HG02943 (cell line): ENCODE results near the gene DOCK10.

Experiments used
- ATAC-seq: cut with Tn5 transposase; IDR thresholded peaks from one replicate; pipeline ENCODE4 v1.9.1; 2021; ENCODE audit warnings: mild to moderate bottlenecking, low read depth, moderate library complexity; ENCODE audit not compliant: unreplicated experiment

The DOCK10 gene

GRCh38 chr2:224802407-224802806 is 239.9 kb downstream of the DOCK10 start:
- no peak for ATAC-seq

- no peak for ATAC-seq
These were observed 240.9 kb downstream of the DOCK10 start for GRCh38 chr2:224801360-224801759.

DNA sequence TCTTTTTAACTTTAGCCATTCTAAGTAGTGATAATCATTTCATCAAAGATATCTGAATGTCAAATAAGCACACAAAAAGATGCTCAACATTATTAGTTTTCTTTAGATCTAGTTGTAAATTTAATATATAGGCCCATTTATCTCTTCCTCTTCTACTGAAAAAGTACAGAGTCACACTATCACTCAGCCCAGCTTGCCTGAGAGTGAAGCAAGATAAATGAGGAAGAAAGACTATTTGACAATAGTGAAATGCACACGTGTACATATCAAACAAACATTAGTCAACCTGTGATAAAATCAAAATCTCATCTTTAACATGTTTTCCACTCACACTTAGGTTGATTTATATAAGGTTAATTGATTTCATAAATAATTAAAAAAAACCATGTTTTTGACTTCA is 242.6 kb downstream of the DOCK10 start:
- no peak for ATAC-seq

- ATAC-seq: no peak
These were observed 244.1 kb downstream of the DOCK10 start for GRCh38 chr2:224798180-224798579.

DNA sequence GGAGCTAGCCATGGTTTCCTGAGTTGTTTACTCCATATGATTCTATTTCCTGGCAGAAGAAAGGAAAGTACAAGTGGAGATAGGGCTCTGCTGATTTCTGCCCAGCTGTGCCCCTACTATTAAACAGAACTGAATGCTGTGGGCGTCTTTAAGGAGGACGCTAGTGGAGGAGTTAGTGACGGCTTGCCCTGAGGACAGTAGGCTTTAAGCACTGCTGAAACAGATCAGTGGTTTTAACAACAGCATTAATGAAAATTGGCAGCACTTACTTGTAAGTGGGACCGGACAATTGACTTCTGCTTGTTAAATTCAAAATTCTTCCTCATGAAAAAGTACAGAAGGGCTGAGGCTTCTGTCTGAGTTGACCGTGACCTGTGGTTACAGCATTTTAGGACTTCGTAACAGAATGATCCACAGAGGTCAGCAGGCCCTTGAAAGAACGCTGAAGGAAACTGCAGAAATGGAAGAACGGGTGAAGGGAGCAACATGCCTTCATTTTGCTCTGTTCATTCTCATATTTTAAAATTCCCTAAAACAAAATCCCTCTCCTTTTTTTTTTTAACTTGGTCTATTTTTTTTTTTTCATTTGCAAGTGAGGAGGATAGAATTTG is 245.5 kb downstream of the DOCK10 start:
- ATAC-seq: no peak

DNA sequence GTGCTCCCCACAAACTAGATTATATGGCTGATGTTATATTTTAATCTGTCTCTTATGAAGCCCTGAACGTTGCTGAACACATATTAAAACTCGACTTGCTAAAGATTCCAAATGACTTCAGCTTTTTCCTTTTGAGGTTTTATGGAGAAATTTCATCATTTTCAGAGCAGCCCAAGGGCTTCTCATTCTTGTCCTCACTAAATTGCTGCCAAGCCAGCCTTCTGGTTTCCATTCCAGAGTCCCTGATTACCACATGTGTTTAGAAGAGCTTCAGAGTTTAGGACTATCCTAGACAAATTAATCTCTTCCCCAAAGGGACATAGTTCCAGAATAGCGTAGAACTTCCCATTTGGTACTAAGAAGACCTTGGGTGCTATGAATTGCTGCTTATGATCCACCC is 248.3 kb downstream of the DOCK10 start:
- ATAC-seq: no peak

GRCh38 chr2:224786848-224787247 is 255.4 kb downstream of the DOCK10 start:
- no peak for ATAC-seq

DNA sequence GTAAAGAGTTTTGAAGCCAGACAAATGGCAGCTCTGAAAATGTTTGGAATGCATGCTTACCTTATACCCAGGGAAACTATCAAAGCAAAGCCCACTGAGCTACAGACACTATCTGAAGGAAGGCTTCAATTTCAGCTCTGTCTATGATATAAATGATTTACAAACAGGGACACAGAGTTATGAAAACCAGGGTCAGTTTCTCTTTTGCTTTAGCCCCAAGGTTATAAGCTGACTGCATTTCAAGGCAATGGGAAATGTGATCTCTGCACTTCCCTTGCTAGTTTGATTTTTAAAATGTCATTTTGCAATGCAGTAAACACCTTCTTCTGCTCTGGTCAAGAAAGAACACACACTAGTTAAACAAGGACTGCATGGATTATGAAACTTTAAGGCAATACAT is 260.9 kb downstream of the DOCK10 start:
- no peak for ATAC-seq

- ATAC-seq: no peak
These were observed 261.4 kb downstream of the DOCK10 start for GRCh38 chr2:224780823-224781222.

- no peak for ATAC-seq
These were observed 262.2 kb downstream of the DOCK10 start for GRCh38 chr2:224780106-224780505.

DNA sequence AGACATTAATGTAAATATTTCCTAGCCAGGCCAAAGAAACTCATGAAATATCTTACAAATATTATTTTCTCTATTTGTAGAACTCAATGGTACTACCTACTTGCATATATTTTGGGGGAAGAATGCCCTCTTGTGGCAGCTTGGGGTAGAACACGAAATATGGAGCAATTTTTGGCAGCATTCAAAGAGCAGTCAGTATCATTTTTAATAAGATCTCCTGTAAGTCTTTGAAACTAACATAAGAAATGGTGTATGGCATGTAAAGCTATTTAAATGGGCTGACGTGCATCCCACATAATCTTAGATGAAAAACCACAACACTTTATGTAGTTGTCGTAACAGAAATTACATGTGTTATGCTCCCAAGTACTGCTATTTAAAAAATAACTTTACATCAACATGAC is 263.8 kb downstream of the DOCK10 start:
- no peak for ATAC-seq

DNA sequence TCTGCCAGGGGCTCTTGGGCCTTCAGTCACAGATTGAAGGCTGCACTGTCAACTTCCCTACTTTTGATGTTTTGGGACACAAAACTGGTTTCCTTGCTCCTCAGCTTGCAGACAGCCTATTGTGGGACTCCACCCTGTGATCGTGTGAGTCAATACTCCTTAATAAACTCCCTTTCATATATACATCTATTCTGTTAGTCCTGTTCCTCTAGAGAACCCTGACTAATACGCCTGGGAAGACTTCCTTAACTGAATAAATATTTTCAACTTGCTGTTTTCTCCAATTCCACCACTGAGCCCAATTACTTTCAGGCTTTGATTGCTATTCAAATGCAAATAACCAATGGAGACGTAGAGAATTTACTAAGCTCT is 264.7 kb downstream of the DOCK10 start:
- no peak for ATAC-seq

GRCh38 chr2:224776795-224777558 is 265.3 kb downstream of the DOCK10 start:
- no peak for ATAC-seq

- no peak for ATAC-seq
These were observed 266.6 kb downstream of the DOCK10 start for GRCh38 chr2:224775647-224776046.

DNA sequence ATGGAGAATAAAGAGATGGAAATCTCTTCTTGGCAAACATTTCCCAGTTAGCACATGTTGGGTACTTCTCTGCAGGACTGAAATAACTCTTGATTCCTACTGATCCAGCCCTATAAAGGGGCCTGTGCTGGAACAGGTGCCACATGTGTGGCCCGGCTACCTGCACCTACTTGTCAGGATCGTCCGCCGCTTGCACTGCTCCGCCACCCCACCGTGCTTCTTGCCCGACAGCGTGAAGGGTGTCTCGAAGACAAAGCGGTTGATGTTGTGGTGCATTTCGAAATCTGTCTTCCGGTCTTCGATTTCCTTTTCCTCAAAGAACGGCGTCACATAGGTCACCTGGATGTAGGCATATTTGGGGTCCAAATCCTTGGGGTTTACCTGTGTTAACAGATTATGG is 267.5 kb downstream of the DOCK10 start:
- ATAC-seq: no peak

DNA sequence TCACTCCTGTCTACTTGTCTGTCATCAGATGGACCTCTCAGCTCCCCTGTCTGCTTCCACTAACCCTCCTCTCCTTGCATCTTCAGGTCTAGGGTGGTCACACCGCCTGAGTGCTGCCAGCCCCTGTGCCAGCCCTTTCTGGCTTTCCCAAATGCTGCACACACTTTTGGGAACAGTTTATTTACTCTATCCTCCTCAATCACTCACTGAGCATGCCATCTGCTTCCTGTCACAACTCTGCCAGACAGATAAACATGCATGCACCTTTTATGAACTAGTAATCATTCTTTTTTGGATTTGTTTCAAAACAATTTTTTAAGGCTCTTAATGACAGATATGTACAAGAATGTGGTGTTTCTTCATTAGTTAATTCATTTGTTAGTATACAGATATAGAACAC is 269.8 kb downstream of the DOCK10 start:
- no peak for ATAC-seq

DNA sequence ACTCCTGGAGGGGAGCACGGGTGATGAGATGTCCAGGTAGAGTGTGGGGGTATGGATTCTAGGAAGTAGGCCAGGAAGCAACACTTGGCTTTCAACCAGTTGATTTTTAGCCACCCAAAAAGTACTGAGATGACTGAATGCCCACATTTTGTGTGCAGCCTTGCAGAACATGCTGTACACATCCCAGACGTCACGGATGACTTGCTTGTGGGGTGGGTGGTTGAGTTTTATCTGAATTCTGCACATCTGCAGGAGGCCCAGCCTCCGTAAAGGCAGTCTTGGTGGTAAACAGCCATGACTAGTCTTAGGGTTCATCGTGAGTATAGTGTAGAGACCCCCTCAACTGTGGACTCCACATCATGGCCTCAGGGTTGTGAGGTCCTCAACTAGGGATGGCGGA is 272.8 kb downstream of the DOCK10 start:
- no peak for ATAC-seq

DNA sequence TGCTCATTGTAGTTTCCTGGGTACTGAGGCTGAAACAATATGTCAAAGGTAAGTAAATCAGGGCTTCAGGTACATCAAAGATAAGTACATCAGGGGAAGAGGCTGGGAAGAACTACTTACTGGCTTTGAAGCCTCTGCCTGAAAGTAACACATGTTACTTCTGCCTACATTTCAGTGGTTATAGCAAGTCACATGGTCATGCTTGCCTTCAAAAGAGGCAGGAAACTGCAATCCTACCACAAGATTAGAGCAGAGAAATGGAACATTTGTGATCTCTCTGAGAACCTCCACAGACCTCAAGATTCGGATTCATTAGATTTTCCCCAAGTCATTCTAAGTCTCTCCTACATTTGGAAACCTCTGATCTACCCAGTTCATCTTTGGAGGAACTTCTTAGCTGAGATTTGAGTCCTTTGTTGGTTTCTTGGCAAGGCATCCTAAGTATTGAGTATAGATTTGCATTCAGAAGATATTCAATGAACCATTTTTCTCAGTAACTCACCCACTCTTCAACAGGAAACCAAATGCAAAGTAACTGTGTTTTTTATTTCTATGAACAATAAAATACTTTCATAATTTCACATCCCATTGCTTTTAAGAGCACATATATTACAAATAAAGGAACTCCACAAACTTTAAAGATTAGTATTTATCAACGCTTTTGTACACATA is 277.6 kb downstream of the DOCK10 start:
- no peak for ATAC-seq

DNA sequence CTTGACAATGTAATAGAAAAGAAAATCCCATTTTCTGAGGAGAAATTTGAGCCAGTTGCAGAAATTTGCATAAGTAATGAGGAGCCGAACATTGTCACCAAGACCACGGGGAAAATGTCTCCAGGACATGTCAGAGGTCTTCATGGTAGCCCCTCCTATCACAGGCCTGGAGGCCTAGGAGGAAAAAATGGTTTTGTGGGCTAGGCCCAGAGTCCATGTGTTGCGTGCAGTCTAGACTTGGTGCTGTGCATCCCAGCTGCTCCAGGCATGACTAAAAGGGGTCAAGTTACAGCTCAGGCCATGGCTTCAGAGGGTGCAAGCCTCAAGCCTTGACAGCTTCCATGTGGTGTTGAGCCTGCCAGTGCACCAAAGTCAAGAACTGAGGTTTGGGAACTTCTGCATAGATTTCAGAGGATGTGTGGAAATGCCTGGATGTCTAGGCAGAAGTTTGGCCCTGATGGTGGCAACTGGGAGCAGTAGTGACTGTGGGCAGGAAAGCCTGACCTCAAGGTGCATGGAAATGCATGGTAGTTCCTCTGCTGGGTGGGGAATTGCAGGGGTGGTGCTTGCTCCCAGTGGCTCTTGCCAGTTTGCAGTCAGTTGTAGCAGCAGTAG is 284.2 kb downstream of the DOCK10 start:
- ATAC-seq: no peak

DNA sequence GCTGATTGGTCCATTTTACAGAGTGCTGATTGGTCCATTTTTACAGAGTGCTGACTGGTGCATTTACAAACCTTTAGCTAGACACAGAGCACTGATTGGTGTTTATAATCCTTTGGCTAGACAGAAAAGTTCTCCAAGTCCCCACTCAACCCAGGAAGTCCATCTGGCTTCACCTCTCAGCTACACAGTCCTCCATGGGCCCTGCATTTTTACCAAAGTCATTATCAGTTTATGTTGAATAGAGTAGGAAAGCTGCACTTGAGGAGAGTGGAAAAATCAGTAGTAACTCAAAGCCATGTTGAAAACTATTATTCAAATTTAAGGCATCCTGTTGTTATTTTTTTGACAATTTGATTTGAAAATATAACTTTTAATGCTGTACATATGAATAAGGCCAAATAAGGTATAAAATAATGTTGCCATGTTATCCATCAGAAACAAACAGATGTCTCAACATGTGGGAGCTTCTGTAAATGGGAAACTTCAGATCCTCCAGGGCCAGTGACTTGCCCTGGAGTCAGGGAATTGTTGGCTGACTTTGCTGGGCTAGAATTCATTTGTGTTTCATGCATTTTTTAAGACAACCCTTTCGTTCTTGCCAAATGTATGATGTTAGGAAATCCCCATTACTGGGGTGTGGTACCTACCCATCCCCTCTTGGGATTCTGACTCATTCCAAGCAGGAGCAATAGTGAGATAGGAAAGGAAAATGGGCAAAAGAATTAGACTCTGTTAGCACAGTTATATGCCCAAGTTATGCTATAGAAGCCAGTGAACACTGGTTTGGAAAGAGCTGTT is 288.3 kb downstream of the DOCK10 start:
- ATAC-seq: no peak
